Retina (tissue), 1 donor: Measurements from ENCODE around the gene KLF13.
"Not testable (repeated sequence)": the region's sequence is repeated elsewhere in the genome, so short reads cannot be mapped to it uniquely, and the experiment has no call there.

Experiments used
- DNase-seq: peaks from one replicate; pipeline ENCODE4 v3.0.0-alpha.2; 2016

Gene KLF13

DNA sequence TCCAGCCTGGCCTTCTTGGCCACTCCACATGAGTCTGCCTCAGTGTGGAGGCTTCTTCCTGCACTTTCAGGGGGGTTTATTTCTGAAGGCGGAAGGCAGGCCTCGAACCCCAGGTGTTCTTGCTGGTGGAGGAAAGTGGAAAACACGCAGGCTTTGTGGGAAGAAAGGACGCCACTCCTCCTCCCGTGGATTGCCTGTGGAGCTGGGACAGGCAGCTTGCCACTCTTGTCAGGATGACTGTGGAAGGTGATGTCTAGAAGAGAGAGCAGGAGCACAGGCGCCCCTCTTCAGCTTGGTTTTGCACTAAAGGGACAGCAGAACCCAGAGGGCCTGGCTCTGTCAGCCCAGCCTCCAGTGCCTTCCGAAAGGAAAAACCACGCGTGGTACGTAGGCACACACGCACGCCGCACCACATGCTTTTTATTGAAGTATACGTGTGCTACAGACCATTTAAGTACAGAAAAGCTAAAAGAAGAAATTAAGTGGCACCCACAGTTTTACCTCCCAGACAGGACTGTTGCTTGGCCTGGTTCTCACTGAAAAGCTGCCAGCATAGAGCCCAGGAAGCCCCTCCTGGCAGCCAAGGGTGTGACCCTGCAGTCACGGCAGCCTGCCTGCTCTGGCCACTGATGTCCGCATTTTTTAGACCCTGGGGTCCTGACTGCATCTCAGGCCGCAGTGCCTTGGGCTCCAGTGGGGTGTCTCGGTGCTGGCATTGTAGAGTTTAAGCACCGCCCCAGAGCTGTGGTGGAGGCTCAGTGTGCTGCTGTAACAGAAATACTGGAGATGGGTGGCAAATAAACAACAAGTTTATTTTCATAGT is 21.6 kb downstream of the KLF13 start:
- DNase-seq = no peak

DNA sequence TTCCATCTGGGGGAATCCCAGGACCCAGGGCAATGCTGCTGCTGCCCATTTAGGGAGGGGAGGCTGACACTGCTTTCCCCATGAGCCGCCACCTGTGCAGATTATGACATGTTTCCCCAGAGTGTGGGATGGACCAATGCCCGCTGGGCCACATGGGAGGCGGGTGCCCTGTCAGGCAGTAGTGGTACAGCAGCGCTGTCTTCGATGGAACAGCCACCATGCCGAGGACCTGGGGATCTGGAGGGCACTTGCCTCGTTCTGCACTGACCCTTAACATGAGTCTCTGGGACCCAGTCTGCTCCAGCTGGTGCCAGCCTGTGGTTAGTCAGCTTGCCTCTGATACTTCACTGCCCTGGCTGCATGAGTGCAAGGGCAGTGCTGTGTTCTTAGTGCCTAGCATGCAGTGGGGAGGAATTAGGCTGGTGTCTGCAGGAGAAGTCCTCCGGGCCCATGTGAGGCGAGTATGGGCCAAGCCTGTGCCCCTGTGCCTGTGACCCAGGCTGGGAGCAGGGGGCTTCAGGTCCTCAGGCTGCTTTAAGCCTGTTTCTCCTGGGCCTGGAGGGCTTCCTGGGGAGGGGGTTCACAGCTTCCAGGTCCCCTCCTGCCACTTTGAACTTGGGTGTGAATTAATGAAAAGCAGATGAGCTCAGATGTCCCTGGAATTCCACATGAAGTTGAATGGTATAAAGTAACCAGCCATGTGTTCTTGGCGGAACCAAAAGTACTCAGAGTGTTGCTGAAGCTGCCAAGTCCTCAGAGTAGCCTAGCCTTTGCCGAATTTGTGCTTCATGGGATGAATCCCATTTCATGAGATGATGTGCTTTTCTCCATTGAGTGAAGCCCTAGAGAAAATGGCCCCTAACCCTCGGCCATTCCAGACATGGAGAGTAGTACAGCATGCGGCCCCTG is 22.9 kb downstream of the KLF13 start:
- no peak for DNase-seq

DNA sequence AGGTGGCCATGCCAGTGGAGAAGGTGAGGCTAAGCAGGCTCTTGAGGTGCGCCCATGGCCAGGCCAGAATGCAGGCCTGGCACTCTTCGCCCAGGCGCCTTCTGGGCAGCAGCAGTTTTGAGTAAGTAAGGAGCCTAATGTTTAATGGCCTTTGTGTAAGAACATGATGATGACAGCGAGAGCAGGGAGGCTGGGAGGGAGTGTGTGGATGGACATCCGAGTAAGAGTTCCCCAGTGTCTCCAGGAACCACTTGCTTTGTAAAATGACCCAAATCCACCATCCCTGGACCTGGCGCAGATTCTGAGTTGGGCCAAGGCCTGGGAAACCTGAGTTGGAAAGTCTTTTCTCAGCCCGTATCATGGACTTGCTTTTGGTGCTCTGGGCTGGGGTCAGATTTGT is 24.1 kb downstream of the KLF13 start:
- no peak for DNase-seq

DNA sequence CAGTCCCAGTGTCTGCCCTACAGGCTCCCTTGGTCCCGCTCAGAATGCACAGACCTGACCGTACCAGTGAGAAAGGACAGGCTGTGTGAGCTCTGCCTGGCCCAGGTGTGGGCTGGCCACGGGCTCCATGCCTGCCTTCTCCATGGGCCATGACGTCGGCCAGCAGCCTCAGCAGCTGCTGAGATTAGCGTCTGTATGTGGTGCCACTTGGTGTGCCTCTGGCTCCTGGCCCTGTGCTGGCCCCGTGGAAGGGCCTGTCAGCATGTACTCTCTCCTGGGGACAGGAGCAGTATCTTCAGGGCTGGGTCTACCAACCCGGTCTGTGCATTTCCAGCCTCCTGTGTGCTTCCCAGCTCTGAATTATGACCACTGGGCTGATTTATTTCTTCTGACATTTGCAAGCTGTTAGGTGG is 25.7 kb downstream of the KLF13 start:
- no peak for DNase-seq

DNA sequence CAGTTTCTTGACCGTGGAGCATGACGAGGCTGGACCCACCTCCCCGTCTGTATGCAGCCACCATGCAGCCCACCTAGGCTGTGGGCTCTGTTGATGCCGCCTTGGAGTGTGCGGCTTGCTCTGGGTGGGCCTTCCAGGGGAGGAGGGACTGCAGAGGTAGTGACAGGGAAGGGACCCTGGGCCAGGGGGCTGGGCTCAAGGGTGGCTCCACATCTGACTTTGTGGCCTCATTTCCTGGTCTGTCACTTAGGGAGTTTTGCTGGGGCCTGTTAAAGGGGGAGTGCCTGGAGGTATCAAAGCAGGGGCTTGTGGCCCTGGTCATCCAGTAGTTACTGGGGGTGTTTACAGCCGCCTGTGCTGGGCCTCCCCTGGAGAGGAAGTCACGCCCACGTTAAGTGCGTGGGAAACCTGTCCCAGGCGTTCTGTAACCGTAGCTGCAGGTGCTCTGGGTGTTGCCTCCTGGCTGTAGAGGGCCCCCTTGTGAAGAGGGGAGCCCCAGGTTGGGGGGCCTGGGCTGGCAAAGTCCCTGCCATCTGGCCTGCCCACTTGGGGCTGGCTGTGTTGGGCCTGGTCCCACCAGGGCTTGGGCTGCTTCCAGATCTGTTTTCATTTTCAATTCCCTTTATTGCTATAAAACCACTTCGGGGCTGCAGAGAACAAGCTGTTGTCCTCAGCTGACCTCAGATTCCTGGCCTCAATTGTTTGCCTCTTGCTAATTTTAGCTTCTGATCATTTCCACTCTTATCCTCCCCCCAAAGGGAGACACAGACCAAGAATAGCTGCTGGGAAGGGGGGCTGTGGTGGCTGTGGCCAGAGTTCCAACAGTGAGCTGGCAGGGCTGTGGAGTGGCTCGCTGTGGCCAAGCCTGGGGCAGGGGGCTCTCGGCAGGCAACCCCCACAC is 26.5 kb downstream of the KLF13 start:
- no peak for DNase-seq

DNA sequence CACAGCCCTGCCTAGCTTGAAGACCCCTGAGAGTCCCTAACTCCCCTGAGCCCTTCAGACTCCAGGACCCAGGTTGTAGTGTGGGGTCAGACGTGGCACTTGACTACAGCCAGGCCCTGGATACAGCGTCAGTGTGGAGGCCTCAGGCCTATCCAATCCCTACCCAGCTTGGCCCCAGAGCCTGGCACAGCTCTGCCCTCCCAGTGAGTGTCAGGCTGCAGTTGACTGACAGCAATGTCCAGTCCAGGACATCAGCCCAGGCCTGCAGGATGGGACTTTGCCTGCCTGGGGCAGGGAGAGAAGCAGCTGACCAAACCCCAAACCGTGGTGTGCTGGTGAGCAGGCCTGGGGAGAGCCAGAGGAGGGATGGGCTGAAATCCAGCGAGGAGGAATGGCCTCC is 27.3 kb downstream of the KLF13 start:
- DNase-seq = no peak

DNA sequence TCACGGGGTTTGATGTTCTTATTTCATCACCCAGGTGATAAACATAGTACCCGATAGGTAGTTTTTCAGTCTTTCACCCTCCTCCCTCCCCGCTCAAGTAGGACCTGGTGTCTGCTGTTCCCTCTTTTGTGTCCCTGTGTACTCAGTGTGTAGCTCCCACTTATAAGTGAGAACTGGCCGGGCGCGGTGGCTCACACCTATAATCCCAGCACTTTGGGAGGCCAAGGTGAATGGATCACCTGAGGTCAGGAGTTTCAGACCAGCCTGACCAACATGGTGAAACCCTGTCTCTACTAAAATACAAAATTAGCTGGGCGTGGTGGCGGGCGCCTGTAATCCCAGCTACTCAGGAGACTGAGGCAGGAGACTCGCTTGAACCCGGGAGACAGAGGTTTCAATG is 29.5 kb downstream of the KLF13 start:
- DNase-seq = not testable (repeated sequence)

DNA sequence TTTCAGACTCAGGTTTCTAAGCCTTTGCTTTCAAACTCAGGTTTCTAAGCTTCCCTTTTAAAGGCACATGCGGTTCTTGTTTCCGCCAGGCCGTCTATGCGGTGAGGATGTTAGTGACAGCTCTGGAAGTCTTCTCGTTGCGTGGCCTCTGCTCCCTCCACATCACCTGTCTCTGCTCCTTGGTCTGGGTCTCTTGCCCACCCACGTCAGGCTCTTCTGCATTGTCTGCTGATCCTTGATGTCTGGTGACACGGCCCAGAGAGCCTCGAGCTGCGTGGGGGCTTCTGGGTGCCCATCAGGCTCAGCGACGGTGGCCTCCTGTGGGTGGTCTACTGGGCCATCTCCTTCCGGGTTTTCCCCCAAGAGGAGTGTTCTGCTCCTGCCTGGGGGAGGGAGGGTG is 30.5 kb downstream of the KLF13 start:
- no peak for DNase-seq

DNA sequence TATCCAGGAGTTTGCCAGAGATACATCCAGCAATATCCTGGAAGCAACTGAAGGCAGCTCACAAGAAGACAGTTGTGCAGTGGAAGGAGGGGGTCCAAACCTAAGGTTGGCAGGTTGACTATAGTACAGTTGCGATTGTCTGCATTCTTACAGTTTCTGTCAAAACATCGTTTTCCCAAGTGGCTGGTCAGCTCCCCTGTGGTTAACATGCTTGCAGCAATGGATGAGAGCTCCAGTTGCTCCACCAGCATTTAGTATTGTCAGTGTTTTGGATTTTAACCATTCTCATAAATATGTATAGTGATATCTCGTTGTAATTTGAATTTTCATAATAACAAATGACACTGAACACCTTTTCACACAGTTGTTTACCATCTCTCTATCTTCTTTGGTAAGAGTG is 31.5 kb downstream of the KLF13 start:
- no peak for DNase-seq

DNA sequence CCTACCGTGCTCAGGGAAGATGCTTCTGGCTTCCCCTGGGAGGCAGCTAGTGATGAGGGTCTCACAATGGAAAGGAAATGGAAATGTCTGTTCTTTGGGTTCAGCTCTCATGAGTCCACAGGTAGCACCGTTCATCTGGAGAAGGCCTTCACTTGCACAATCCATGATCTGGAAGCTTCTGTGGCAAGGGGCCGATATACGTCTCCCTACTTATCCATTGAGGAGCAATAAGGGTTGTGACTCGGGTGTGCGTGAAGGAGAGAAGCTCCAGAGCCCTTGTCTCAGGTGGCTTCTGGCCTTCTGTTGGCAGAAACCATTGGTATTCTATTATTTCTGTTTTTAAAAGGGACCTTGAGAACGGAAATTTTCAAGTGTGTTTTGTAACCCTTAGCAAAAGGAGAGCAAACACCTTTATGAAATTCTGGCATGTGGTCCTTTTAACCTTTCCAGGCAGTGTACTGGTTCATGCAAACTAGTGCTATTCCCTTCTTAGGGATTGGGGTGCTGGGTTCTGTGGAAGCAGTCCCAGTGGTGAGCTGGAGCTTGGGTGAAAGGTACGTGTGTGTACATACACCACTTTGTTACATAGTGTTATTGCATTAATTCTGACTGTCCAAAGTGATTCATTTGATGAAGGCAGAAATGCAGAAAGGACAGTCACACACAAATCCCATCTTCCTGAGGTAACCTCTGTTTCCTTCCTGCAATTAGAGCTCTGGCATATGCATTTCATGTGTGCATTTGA is 32.5 kb downstream of the KLF13 start:
- DNase-seq = no peak

DNA sequence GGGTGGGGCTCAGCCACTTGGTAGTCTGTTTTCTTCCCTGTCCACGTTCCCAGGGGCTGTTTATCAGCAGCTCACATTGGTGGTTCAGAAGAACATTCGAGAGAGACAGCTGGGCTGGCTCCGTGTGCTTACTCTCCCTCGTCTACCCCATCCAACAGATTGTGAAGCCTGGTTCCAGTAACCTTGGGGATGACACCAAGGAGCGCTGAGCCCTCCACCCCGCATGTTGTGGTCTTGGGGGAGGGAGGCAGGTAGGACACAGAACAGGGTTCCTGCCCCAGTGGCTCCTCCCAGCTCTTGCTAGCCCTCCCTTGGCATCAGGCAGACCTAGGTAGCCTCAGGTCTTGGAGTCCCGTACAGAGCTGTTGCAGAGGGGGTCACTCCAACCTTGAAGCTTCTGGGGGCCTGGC is 33.1 kb downstream of the KLF13 start:
- DNase-seq = no peak

DNA sequence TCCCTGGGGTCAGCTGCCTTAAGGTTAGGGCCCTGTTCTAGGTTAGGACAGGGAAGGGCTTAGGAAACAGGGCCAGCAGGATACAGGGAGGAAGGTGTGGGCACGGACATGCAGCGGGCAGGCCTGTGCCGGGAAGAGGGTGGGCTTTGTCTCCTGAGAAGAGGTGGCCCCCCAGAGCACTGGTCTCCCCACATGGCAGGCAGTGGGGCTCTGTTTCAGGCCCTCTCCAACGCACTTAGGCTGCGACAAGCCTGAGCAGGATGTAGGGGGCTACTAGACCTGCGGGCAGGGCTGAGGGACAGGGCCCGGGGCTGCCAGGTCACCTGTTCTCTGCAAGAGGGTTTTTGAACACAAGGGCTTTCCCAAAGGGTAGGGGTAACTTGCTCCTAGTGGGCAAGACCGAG is 33.5 kb downstream of the KLF13 start:
- DNase-seq = no peak

DNA sequence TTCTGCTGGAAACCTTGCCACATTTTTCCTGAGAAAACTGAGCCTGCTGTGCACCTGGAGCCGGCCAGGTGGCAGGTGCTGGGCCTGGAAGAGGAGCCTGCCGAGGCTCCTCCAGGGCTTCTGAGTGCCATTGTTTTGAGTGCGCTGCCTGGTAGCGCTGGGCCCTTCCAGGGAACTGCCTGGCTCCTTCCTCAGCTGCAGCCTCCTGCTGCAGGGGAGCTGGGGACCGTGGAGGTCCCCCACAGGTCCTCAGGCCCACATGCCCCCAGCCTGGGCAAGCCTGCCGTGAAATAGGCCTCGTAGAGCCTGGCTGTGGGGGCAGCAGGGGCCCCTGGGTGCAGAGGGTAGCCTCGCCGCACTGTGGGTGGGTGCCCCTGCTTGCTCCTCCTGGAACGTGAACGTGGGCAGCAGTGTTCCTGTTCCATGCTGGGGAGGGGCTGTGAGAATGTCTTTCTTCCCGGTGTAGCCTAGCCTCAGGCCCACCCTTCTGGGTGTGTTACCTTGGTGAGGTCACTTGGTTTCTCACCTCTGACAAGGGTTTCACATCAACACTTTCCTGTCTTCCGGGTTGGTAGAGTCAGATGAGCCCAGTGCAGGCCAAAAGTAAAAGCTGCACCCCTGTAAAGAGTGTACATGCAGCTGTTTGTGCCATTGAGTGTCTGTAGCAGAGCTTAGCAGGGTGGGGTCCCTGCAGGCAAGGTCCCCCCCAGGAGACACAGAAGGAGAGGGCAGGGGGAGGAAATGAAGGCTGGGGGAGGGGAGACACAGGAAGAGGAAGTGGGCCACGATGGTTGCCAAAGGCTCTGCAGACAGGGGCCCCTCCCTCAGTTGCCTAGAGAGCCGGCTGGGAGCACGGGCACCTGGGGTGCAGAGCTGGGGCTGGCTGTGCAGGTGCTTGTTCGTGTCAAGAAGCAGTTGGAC is 34.5 kb downstream of the KLF13 start:
- no peak for DNase-seq

DNA sequence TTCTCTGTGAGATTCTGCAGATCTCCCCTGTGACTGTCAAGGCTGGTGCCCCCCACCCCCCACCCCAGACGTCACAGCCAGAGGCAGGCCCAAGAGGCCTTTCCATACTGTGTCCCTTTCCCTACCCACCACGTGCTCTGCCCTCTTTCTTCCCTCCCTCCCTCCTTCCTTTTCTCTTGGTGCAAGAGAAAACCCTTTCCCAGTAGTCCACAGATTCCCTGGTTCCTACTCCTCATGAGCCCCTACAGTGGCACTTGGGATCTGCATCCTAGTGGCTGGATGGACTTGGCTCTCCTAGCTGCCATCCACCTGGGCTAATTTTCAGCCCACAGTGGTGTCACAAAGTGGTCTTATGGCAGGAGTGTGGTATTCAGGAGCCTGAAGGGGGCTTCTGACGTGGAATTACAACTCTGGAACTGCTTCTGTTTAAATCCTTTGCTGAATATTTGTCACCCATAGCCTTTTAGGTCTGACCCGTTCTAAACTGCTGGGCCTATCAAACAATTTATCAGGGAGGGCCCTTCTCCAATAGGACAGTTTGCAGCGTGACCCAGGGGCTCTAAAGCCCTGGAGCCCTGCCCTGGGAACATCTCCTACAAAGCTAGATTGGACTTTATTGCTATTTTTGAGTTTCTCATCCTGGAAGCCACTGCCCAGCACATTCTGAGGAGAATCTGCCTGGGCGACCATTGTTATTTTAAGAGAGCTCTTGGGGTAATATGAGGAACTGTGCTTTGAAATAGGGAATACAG is 35.3 kb downstream of the KLF13 start:
- DNase-seq = no peak

DNA sequence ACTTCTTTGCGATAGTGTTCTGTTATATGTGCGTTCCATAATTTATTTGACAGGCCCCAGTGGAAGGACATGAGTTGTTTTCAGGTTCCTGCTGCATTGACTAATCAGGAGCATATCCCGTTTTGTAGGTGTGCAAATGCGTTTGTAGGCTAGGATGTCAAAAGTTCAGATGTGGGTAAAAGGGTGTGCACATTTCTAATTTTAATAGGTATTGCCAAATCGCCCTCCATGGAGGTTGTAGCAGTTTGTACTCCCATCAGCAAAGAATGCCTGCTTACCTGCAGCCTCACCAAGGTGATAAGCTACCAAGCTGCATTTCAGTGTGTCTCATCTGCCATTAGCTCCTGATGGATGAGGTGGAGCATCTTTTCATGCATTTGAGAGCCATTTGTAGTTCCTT is 36.3 kb downstream of the KLF13 start:
- DNase-seq = no peak

DNA sequence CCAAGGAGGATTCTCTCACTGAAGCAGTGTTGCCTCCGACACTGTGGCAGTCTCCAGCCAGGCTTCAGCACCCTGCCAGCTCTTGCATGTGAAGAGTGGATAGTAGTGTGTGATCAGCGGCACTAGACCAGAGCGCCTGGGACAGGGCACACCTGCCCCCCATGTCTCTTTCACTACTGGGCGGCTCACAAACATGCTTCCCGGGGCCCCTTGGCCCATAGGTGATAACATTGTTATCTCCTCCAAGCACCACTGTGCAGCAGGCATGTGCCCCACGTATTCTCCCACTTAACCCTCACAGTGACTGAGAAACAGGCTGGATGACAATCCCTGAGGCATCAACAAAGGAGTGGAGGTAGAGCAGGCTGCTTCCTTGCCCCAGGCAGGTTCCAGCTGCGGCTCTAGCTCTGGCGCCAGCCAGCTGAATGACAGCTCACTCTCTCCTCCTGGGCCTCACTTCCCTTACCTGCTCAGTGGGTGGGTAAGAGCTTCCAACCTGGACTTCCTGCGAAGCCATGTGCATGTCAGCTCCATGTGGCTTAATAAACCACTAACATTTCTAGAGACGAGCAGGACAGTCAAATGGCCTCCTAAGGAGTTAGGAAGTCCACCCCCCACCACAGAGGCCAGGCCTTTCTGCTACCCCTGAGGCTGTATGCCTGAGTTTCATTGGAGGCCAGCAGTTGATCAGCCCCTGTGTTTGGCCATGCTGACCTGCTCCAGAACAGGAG is 37.8 kb downstream of the KLF13 start:
- no peak for DNase-seq

DNA sequence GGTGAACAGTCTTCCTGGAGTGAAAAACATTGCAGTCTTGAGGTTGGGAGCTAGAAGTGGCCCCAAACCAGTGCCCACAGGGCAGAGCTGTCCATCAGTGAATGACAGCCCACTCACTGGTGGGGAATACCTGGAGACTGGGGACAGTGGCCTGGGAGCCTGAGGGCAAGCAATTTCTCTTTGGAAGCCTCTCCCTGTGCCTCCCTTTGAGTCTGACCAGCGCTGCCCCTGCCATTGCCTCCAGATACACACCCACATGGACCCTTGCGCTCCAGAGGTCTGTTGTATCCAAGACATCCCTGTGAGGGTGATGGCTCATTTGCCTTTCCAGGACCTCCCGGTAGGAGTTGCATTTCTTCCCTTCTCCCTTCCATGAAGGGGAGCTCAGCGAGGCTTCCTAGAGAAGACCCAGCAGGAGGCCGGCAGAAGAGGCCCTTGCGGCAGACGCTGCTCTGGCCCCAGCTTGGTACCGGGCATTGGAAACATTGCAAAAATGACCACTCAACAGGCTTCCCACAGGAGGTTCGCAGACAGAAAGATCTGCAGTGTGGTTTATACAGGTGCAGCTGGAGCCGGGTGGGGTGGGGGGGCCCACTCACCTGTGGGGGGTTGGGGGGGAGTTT is 38.5 kb downstream of the KLF13 start:
- no peak for DNase-seq

DNA sequence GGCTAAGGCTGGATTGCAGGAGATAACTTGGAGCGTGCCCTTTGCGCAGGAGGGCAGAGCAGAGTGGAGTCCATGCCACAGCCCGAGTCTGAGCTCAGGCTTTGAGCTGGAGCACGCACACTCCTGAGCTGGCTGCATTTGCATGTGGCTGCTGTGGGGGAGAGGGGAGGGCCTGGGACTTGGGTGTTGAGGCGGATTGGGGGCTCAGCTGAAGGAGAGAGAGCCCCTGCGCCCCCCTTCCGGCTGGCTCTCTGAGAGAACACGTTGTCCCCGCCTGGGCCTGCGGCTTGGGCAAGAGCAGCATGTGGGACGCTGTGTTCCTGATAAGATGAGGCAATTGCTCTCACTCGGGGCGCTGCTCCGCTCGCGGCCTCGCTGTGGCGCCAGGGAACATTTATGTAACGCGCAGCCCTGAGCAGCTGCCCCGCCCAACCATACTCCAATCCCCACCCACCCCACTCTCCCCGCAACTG is 39.1 kb downstream of the KLF13 start:
- peak; percentile 73 for DNase-seq

DNA sequence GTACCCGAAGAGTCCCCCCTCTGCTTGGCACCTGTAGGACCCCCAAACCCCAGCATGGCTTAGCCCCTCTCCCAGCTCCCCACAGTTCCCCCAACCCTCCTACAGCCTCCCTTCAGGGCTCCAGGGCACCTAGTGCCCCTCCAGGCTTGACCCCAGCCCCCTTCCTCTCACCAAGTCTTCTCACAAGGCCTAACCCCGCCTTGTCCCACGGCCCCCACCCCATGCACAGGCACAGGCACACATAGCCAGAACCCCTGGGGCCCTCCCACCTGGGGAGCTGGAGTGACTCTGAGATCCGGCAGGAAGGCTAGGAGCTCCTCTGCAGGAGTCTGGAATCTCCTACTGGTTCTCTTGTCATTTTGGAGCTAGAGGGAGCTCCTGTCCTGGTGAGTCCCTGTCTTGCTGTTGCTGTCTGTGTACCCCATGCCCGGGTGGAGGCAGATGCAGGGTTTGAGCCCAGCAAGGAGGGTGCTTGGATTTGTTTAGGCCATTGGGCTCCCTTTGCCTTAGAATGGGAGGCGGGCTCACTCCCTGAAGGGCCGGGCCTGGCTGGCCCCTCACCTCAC is 39.6 kb downstream of the KLF13 start:
- DNase-seq = no peak
